ENCODE measurements around the gene LRP1B. TPM values are rescaled to one million over a fixed set of nuclear protein-coding genes. Genes with fewer than 3 reads are reported as not detected.

Gene LRP1B
- total RNA-seq, 2 donors from 2014 or later: 0.09 to 0.59 TPM

DNA sequence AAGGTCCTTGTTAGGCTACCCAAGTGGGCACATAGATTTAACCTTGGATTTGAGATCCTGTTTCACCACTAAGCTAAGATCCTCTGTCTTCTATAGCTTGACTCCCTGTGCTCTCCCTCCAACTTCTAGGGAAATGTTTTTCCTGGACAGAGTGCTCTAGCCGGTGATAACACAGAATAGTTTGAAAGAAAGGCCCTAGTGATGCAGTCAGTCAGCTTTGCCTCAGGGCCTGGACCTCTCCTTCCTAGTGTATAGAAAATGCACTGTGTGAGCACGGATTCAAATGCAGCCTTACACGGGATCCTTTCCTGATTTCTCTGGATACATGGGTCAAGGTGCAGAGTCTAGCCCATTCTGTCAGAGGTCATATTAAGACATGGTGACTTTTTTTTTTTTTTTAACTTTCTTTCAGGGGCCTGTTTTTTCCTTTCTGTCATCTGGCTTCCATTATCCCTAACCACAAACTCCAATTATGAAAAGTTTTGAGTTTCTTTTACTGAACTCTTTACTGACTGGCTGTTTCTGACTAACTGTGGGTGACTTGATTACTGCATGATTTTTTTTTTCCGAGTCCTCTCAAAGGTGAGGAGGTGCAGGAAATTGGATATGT, 122.6 kb downstream of the LRP1B start:
- DNase-seq (no peak), ATAC-seq (no peak)
- intact Hi-C loops (cut with DNase I, micrococcal nuclease): no loop called here

DNA sequence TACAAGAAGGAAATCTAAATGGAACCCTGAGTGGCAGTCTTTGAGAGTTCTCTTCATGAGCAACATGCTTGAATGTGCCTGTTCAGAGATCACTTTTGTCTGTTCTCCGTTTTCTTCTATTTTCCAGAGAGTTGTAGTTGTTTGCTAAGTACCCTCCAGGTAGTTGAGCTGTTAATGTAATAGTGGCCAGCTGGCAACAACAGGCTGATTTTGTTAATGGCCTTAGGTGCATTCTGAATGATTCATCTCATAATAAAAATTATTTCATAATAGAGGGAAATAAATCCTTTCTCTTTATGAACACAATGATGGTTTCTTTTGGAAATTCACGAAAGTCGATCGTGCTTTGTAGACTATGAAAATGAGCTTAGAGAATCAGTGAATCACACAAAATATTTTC, 136.8 kb downstream of the LRP1B start:
- DNase-seq (no peak), ATAC-seq (no peak)
- intact Hi-C loops (cut with DNase I, micrococcal nuclease): no loop called here

GRCh38 chr2:141992695-141993094, 138.1 kb downstream of the LRP1B start:
- intact Hi-C loops (cut with DNase I, micrococcal nuclease): no loop called here
- DNase-seq (no peak), ATAC-seq (no peak)

DNA sequence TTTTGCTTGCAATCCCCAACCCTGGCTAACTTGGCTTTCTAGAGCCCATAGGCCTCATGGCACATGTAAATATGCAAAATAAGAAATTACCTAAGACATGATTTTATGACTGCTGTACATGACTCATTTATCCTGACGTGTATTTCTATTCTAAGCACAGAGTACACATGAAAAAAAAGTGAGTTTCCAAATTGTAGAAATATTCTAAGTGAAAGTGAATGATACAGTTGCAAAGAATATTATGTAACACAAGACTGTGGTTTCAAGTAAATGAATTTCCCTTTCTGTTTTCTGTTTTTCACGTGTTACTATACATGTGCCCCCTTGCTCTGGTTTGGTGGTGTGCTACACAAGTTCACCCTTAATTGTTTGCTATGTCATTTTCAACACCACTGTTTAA, 162.4 kb downstream of the LRP1B start:
- no peak for DNase-seq
- no peak for ATAC-seq
- intact Hi-C loops (cut with DNase I, micrococcal nuclease): no loop called here

DNA sequence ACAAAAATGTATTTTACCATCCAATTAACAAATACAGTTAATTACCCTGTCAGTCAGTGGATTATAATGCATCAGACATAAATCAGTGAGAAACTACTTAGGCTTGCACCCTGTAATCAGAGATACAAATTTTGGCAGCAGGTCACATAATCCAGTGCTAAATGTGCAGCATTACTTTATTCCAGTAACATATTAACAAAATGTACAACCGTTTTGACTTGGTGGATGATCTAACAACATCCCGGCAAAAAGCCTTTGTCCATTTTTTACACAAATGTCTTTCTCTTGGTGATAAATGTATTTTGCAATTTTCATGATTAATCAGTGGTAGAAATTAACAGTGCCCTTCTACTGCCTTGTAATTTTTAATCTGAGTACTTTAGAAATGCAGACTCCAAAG, 162.8 kb downstream of the LRP1B start:
- intact Hi-C loops (cut with DNase I, micrococcal nuclease): no loop called here
- DNase-seq: no peak
- no peak for ATAC-seq

DNA sequence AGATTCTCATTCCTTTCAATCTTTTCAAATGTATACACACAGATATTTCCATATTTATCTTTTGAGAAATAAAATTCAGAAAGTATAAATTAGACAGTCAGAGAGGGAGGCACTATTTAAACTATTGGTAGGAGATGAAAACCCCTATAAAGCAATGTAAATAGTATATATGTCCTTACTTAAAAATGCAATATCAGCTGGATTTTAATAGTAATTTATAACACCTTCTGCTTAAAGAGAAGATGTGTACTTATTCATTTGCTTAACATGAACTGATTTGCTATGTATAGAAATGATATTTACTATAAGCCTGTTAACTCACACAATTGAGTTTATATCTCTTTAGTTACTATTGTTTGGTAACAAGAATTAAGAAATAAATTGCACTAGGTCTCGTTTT, 163.3 kb downstream of the LRP1B start:
- ATAC-seq: no peak

GRCh38 chr2:141959941-141960340, 170.9 kb downstream of the LRP1B start:
- DNase-seq (no peak), ATAC-seq (no peak)
- intact Hi-C loops (cut with DNase I, micrococcal nuclease): no loop called here

More for the DNA sequence above, 163.3 kb downstream of the LRP1B start:
- DNase-seq: no peak
- intact Hi-C loops (cut with DNase I, micrococcal nuclease): no loop called here

GRCh38 chr2:141959016-141959415, 171.8 kb downstream of the LRP1B start:
- intact Hi-C loops (cut with DNase I, micrococcal nuclease): no loop called here
- DNase-seq (no peak), ATAC-seq (no peak)

- ATAC-seq (no peak), DNase-seq (no peak)
- intact Hi-C loops (cut with DNase I, micrococcal nuclease): no loop called here
Measured at GRCh38 chr2:141957827-141958450, 172.9 kb downstream of the LRP1B start.

DNA sequence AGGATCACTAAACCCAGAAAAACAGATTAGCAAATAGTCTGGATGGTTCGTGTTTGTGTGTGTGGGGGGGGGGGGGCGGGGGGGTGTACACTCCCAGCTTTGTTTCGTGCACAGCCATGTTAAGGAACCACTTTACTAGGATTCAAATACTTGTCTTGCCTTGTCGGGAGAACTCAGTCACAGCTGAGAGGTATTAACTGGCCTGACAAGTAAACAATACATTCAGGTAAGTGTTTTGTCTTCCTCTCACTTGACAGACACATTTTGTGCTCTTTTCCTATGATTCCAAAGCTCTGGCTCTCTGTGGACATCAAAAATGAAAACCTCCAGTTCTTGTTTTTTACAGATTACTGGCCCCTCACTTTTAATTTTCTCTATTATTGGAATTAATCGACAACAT, 173.5 kb downstream of the LRP1B start:
- intact Hi-C loops (cut with DNase I, micrococcal nuclease): no loop called here
- ATAC-seq: no peak
- no peak for DNase-seq

DNA sequence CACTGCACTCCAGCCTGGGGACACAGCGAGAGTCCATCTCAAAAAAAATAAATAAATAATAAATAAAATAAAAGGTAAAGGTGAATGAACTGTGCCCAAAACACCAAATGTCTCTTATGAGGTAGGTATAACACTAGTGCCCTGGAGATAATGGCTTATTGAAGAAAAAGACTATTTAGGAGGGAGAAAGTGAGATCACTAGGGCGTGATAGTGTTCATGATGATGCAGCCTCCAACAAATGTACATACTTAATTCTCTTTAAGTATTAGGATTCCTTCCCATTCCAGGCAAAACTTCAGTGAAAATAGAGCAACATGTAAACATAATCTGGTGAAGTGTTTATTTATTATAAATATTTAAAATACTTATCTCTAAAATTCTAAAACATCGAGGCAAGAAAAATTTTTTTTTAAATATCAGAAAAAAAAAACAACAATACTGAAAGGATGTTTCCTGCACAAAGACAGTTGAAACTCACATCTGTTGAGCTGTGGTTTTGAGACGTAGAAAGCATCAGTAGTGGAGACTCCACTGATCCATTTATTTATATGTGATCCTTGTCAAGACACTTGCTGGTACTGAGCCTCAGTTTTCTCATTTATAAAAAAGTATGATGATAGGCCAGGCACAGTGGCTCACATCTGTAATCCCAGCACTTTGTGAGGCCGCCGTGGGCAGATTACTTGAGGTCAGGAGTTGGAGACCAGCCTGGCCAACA, 183.3 kb downstream of the LRP1B start:
- no peak for ATAC-seq
- DNase-seq: no peak
- intact Hi-C loops (cut with DNase I, micrococcal nuclease): no loop called here

DNA sequence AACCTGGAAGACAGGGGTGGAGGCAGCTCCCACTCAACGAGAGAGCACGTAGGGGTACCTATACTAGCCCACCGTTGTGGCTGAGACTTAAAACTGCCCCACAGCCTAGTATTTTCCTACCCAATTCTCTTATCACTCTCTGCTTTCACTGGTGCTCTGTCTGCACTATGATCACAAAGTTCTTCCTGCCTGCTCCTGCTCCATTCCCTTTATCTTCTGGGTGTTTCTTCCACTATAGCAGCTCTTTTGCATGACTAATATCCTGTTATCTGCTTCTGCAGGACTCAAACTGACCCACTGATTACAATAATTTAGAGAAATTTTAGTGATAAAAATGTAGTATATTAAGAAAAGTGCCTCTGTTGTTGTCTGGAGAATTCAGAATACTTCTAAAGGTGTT, 184.8 kb downstream of the LRP1B start:
- intact Hi-C loops (cut with DNase I, micrococcal nuclease): no loop called here
- ATAC-seq (no peak), DNase-seq (no peak)

DNA sequence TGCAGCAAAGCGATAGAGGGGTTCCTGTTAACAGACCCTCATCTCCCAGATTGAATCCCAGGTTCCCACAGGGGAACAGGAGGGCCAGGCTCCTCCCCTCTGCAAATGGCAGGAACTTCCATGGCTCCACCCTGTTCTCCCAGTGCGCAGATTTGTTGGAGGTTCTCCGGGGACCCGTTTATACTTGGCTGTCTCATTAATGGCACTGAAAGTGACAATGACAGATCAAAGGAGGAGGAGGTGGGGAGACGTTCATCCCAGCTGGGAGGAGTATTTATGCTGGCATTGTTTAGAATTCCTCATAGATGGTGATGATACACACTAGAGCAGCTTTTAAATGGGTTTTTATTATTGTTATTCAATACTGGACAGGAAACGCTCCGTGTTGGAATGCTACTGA, 186.9 kb downstream of the LRP1B start:
- DNase-seq (no peak), ATAC-seq (no peak)
- intact Hi-C loops (cut with DNase I, micrococcal nuclease): no loop called here

DNA sequence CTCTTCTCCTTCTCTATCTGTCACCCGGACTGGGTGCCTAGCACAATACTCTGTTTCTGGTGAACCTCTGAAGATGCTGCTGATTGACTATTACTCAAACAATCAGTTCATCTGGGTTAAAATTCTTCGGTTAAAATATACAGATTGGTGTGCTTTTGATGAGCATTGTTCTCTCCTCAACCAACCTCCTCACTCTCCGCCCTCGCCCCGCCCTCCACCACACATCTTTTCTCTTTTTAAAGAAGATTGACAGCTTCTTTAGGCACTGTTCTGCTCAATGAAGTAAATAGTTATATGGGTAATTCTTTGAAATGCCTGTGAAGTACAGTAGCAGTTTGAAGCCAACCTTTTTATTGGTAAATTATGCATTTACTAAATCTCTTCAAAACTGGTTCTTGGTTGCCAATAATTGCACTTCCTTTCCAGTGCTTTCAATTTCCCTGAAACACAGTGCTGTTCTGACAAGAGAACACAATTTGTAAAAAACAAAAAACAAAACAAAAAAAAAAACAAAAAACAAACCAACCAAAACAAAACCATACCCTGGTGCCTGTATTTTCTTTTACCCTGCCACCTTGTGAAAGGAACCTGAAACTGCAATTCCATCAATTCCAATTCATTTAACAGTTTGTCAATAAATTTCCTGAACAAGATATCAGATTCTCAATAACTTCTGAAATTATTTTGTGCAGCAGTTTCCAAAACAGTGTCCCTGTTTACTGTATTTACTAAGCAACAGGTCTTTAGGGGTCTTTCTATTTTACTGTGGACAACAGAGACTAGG, 188.6 kb downstream of the LRP1B start:
- DNase-seq: no peak
- intact Hi-C loops (cut with DNase I, micrococcal nuclease): no loop called here
- no peak for ATAC-seq

GRCh38 chr2:141941210-141941714, 189.6 kb downstream of the LRP1B start:
- ATAC-seq: no peak
- intact Hi-C loops (cut with DNase I, micrococcal nuclease): no loop called here
- DNase-seq: no peak

GRCh38 chr2:141940709-141941108, 190.1 kb downstream of the LRP1B start:
- no peak for ATAC-seq
- intact Hi-C loops (cut with DNase I, micrococcal nuclease): no loop called here

DNA sequence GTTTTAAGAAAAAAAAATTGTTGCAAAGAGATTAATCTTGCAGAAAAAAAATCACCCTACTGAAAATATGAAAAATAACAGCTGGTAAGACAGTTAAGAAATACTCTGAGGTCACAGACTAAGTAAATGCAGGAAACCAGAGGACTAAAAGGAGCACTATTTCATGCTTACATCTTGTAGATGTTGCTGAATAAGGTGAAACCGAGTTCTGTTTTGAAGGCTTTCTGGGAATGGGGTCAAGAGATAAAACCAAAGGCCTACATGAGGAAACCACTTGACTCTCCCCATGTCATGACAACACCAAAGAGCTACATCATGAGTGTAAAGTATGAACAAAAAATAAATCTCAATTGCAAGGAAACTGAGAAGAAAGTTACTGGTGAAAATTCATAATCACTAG, 197.6 kb downstream of the LRP1B start:
- ATAC-seq: no peak
- DNase-seq: no peak
- intact Hi-C loops (cut with DNase I, micrococcal nuclease): no loop called here

More at GRCh38 chr2:141940709-141941108, 190.1 kb downstream of the LRP1B start:
- DNase-seq: no peak

DNA sequence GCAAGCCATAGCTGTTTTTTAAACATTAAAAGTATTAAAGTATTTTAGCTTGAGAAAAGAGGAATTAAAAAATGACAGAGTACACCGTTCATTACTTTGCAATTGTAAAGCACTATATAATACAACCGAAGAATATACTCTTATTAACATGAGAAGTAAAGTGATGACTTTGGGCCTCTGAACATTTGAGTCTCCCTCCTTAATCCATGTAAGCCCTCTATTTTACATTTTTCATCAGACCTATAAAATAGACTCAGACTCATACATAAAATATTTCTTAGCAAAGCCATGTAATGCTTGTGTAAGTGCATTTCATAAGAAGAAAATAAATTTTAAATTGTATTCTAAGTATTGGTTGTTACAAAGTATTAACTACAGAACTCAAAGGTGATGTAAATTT, 198.6 kb downstream of the LRP1B start:
- DNase-seq: no peak
- intact Hi-C loops (cut with DNase I, micrococcal nuclease): no loop called here
- no peak for ATAC-seq

GRCh38 chr2:141931797-141932196, 199.0 kb downstream of the LRP1B start:
- DNase-seq: no peak
- intact Hi-C loops (cut with DNase I, micrococcal nuclease): no loop called here
- ATAC-seq: no peak

DNA sequence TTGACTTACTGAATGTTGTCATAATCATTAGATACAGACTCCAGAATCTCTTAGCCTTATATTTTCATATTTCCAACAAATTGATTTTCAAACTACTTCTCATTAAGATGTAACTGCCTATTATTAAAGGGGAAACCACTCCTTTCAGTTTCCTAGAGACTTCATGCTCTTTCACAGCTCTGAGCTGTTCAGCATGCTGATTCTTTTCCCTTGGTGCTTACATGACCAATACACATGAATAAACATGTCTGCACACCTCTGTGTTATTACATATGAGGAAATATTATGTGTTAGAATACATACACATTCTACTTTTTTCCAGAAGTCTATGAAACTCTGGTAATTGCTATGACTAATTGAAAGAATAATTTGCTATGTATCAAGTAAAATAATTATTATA, 200.0 kb downstream of the LRP1B start:
- intact Hi-C loops (cut with DNase I, micrococcal nuclease): no loop called here
- ATAC-seq (no peak), DNase-seq (no peak)
